ENCODE data around the gene NRP2. TPM values are rescaled to one million over a fixed set of nuclear protein-coding genes. Genes with fewer than 3 reads are reported as not detected.

Gene NRP2
- total RNA-seq, 2 experiments from 2014 or later: 7.1 to 8.1 TPM

- Mint-ChIP-seq H3K4me3 (no peak overlapping the region), H3K27me3 (peaks cover 12% of the 10 kb centered on the region), H3K36me3 (ENCODE audit: low read depth) (no peaks in the 10 kb centered on the region), H3K9me3 (no peaks in the 10 kb centered on the region), H3K4me1 (no peaks in the 10 kb centered on the region), H3K27ac (no peak overlapping the region)
- DNase-seq: no peak
- ChIA-PET CTCF (interaction anchor here (0.7 to 1.8 kb wide), 3 partner anchors 9 to 95 kb away, joined by 3 read pairs; no protein-coding TSS in a partner anchor), POLR2A (no interaction called here)
Measured at GRCh38 chr2:205816268-205816667, 134.0 kb downstream of the NRP2 start.

- peaks cover 4% of the 10 kb centered on the region for H3K9me3 Mint-ChIP-seq
- ChIA-PET POLR2A (no interaction called here), CTCF (no interaction called here)
- H3K27me3 Mint-ChIP-seq: peaks cover 11% of the 10 kb centered on the region
- no peak for DNase-seq
- H3K36me3 Mint-ChIP-seq (ENCODE audit: low read depth): no peaks in the 10 kb centered on the region
- H3K4me1 Mint-ChIP-seq: no peaks in the 10 kb centered on the region
- H3K27ac Mint-ChIP-seq: no peak overlapping the region
- H3K4me3 Mint-ChIP-seq: no peak overlapping the region
Measured at GRCh38 chr2:205822579-205822978, 140.3 kb downstream of the NRP2 start.

GRCh38 chr2:205827809-205828365 lies 145.6 kb downstream of the NRP2 start:
- no peak for DNase-seq
- Mint-ChIP-seq H3K4me1 (no peaks in the 10 kb centered on the region), H3K9me3 (peaks cover 4% of the 10 kb centered on the region), H3K27ac (no peak overlapping the region), H3K4me3 (no peak overlapping the region), H3K36me3 (ENCODE audit: low read depth) (no peaks in the 10 kb centered on the region), H3K27me3 (peaks cover 5% of the 10 kb centered on the region)
- CTCF ChIA-PET: no interaction called here
- POLR2A ChIA-PET: no interaction called here

- Mint-ChIP-seq H3K36me3 (ENCODE audit: low read depth) (no peaks in the 10 kb centered on the region), H3K27ac (no peak overlapping the region), H3K4me3 (no peak overlapping the region), H3K27me3 (peaks cover 17% of the 10 kb centered on the region), H3K9me3 (no peaks in the 10 kb centered on the region), H3K4me1 (no peaks in the 10 kb centered on the region)
- ChIA-PET CTCF (no interaction called here), POLR2A (no interaction called here)
- DNase-seq: no peak
Measured at GRCh38 chr2:205833864-205834263, 151.6 kb downstream of the NRP2 start.

- DNase-seq: no peak
- CTCF ChIA-PET: interaction anchor here (0.6 kb wide), 1 partner anchor 17 kb away, joined by 3 read pairs; no protein-coding TSS in a partner anchor
- Mint-ChIP-seq H3K27ac (no peak overlapping the region), H3K9me3 (no peaks in the 10 kb centered on the region), H3K27me3 (peaks cover 17% of the 10 kb centered on the region), H3K4me1 (no peaks in the 10 kb centered on the region), H3K36me3 (ENCODE audit: low read depth) (no peaks in the 10 kb centered on the region), H3K4me3 (no peak overlapping the region)
- POLR2A ChIA-PET: no interaction called here
Measured at GRCh38 chr2:205834796-205835195, 152.5 kb downstream of the NRP2 start.

GRCh38 chr2:205835251-205835791 lies 153.0 kb downstream of the NRP2 start:
- H3K4me1 Mint-ChIP-seq: no peaks in the 10 kb centered on the region
- no peak for DNase-seq
- no peaks in the 10 kb centered on the region for H3K36me3 Mint-ChIP-seq (ENCODE audit: low read depth)
- ChIA-PET POLR2A (no interaction called here), CTCF (interaction anchor here (0.6 kb wide), 1 partner anchor 17 kb away, joined by 3 read pairs; no protein-coding TSS in a partner anchor)
- H3K9me3 Mint-ChIP-seq: no peaks in the 10 kb centered on the region
- no peak overlapping the region for H3K27ac Mint-ChIP-seq
- H3K4me3 Mint-ChIP-seq: no peak overlapping the region
- H3K27me3 Mint-ChIP-seq: peaks cover 18% of the 10 kb centered on the region

GRCh38 chr2:205835923-205836322 lies 153.6 kb downstream of the NRP2 start:
- Mint-ChIP-seq H3K4me1 (no peaks in the 10 kb centered on the region), H3K27ac (no peak overlapping the region), H3K36me3 (ENCODE audit: low read depth) (no peaks in the 10 kb centered on the region), H3K4me3 (no peak overlapping the region), H3K9me3 (no peaks in the 10 kb centered on the region), H3K27me3 (peaks cover 22% of the 10 kb centered on the region)
- ChIA-PET POLR2A (no interaction called here), CTCF (no interaction called here)
- DNase-seq: no peak

GRCh38 chr2:205836477-205837221 lies 154.3 kb downstream of the NRP2 start:
- H3K27me3 Mint-ChIP-seq: peaks cover 27% of the 10 kb centered on the region
- no peaks in the 10 kb centered on the region for H3K4me1 Mint-ChIP-seq
- no peak overlapping the region for H3K27ac Mint-ChIP-seq
- no peaks in the 10 kb centered on the region for H3K9me3 Mint-ChIP-seq
- H3K4me3 Mint-ChIP-seq: no peak overlapping the region
- H3K36me3 Mint-ChIP-seq (ENCODE audit: low read depth): no peaks in the 10 kb centered on the region
- POLR2A ChIA-PET: interaction anchor here (0.6 kb wide), 1 partner anchor 460 kb away, joined by 4 read pairs; no protein-coding TSS in a partner anchor
- no peak for DNase-seq
- CTCF ChIA-PET: no interaction called here

- DNase-seq: no peak
- CTCF ChIA-PET: no interaction called here
- Mint-ChIP-seq H3K27ac (no peak overlapping the region), H3K9me3 (no peaks in the 10 kb centered on the region), H3K4me1 (no peaks in the 10 kb centered on the region), H3K4me3 (no peak overlapping the region), H3K27me3 (peaks cover 28% of the 10 kb centered on the region), H3K36me3 (ENCODE audit: low read depth) (no peaks in the 10 kb centered on the region)
- POLR2A ChIA-PET: no interaction called here
Measured at GRCh38 chr2:205837663-205838062, 155.4 kb downstream of the NRP2 start.

- no peak overlapping the region for H3K4me3 Mint-ChIP-seq
- peaks cover 14% of the 10 kb centered on the region for H3K27me3 Mint-ChIP-seq
- H3K36me3 Mint-ChIP-seq (ENCODE audit: low read depth): no peaks in the 10 kb centered on the region
- no peaks in the 10 kb centered on the region for H3K9me3 Mint-ChIP-seq
- DNase-seq: no peak
- ChIA-PET CTCF (no interaction called here), POLR2A (no interaction called here)
- H3K27ac Mint-ChIP-seq: no peak overlapping the region
- no peaks in the 10 kb centered on the region for H3K4me1 Mint-ChIP-seq
Measured at GRCh38 chr2:205845446-205845845, 163.1 kb downstream of the NRP2 start.

Measured in activated CD4-positive, alpha-beta T cell treated with anti-CD3 and anti-CD28 coated beads, Interleukin-2, amount 10 ng/mL, durations not matched to agents 7 days and 5 days (primary cell).